Measurements from ENCODE around the gene KLC1. TPM values are rescaled to one million over a fixed set of nuclear protein-coding genes. Genes with fewer than 3 reads are reported as not detected.

The KLC1 gene
- total RNA-seq, 3 donors from 2014 or later: 99.3 to 188 (median 104) TPM

- DNase-seq (no peak), ATAC-seq (no peak)
- Histone ChIP-seq H3K36me3 (ENCODE audit: low read depth) (no peaks in the 10 kb centered on the region), H3K9me3 (no peaks in the 10 kb centered on the region), H3K4me3 (no peak overlapping the region), H3K4me1 (ENCODE audit: low read depth) (peaks cover 38% of the 10 kb centered on the region)
- intact Hi-C loops (cut with DNase I, micrococcal nuclease): no loop called here
- TF ChIP-seq CTCF (IDR thresholded peaks at IDR 0.05): no peak
These were observed 4.4 kb downstream of the KLC1 start for GRCh38 chr14:103633391-103633790.

- Histone ChIP-seq H3K9me3 (no peaks in the 10 kb centered on the region), H3K4me1 (ENCODE audit: low read depth) (peaks cover 38% of the 10 kb centered on the region), H3K4me3 (no peak overlapping the region), H3K36me3 (ENCODE audit: low read depth) (no peaks in the 10 kb centered on the region)
- DNase-seq (no peak), ATAC-seq (no peak)
- intact Hi-C loops (cut with DNase I, micrococcal nuclease): no loop called here
- TF ChIP-seq CTCF (IDR thresholded peaks at IDR 0.05): no peak
These were observed 5.1 kb downstream of the KLC1 start for GRCh38 chr14:103634156-103634555.

GRCh38 chr14:103638594-103638993 is 9.6 kb downstream of the KLC1 start:
- ATAC-seq: no peak
- Histone ChIP-seq H3K4me1 (ENCODE audit: low read depth) (peaks cover 16% of the 10 kb centered on the region), H3K9me3 (no peaks in the 10 kb centered on the region), H3K36me3 (ENCODE audit: low read depth) (no peaks in the 10 kb centered on the region), H3K4me3 (no peak overlapping the region)
- no peak for TF ChIP-seq CTCF (IDR thresholded peaks at IDR 0.05)
- no peak for DNase-seq
- intact Hi-C loops (cut with DNase I, micrococcal nuclease): no loop called here

GRCh38 chr14:103641161-103641560 is 12.2 kb downstream of the KLC1 start:
- Histone ChIP-seq H3K4me3 (no peak overlapping the region), H3K9me3 (no peaks in the 10 kb centered on the region), H3K4me1 (ENCODE audit: low read depth) (no peaks in the 10 kb centered on the region), H3K36me3 (ENCODE audit: low read depth) (no peaks in the 10 kb centered on the region)
- TF ChIP-seq CTCF (IDR thresholded peaks at IDR 0.05): no peak
- ATAC-seq: no peak
- intact Hi-C loops (cut with DNase I, micrococcal nuclease): no loop called here
- no peak for DNase-seq

- Histone ChIP-seq H3K4me3 (no peak overlapping the region), H3K36me3 (ENCODE audit: low read depth) (no peaks in the 10 kb centered on the region), H3K9me3 (no peaks in the 10 kb centered on the region), H3K4me1 (ENCODE audit: low read depth) (no peaks in the 10 kb centered on the region)
- intact Hi-C loops (cut with DNase I, micrococcal nuclease): no loop called here
- no peak for DNase-seq
- no peak for ATAC-seq
- TF ChIP-seq CTCF (IDR thresholded peaks at IDR 0.05): no peak
These were observed 17.2 kb downstream of the KLC1 start for GRCh38 chr14:103646189-103646588.

- no peak for ATAC-seq
These were observed 20.0 kb downstream of the KLC1 start for GRCh38 chr14:103649001-103649400.

More at GRCh38 chr14:103649001-103649400, 20.0 kb downstream of the KLC1 start:
- Histone ChIP-seq H3K9me3 (no peaks in the 10 kb centered on the region), H3K36me3 (ENCODE audit: low read depth) (no peaks in the 10 kb centered on the region), H3K4me3 (no peak overlapping the region), H3K4me1 (ENCODE audit: low read depth) (peaks cover 5% of the 10 kb centered on the region)
- intact Hi-C loops (cut with DNase I, micrococcal nuclease): no loop called here
- no peak for DNase-seq
- no peak for TF ChIP-seq CTCF (IDR thresholded peaks at IDR 0.05)

Measured in mucosa of descending colon (tissue), 3 donors.